ES-I3 (cell line): ENCODE results near the gene SDK1.

Source experiments
- H3K36me3 ChIP-seq: 2 replicates; pipeline ENCODE4 v1.6.1; 2013; ENCODE audit warnings: mild to moderate bottlenecking, low read length, control low read depth, moderate library complexity; ENCODE audit not compliant: insufficient read depth
- H3K4me1 ChIP-seq: 2 replicates; pipeline ENCODE4 v1.6.1; 2013; ENCODE audit warnings: mild to moderate bottlenecking, control low read depth, low read length; ENCODE audit not compliant: insufficient read depth
- H3K9ac ChIP-seq: 2 replicates; pipeline ENCODE4 v1.6.1; 2013; ENCODE audit warnings: low read depth, mild to moderate bottlenecking, low read length, moderate library complexity
- H3K9me3 ChIP-seq: 2 replicates; pipeline ENCODE4 v1.6.1; 2013; ENCODE audit warnings: mild to moderate bottlenecking, low read length, moderate library complexity; ENCODE audit not compliant: control insufficient read depth, insufficient read depth

SDK1 gene

GRCh38 chr7:3380886-3381685 is 80.0 kb downstream of the SDK1 start:
- Histone ChIP-seq H3K36me3 (no peaks in the 10 kb centered on the region), H3K4me1 (peaks cover 18% of the 10 kb centered on the region; the same call in 1 of the 2 replicates), H3K9me3 (no peaks in the 10 kb centered on the region), H3K9ac (peak overlapping the region; percentile 27; the same call in 1 of the 2 replicates)

- no peak overlapping the region for H3K9ac ChIP-seq
- no peaks in the 10 kb centered on the region; the same call in 1 of the 2 replicates for H3K4me1 ChIP-seq
- no peaks in the 10 kb centered on the region for H3K36me3 ChIP-seq
- H3K9me3 ChIP-seq = no peaks in the 10 kb centered on the region
These were observed 85.6 kb downstream of the SDK1 start for GRCh38 chr7:3386423-3387190.

- H3K4me1 ChIP-seq = no peaks in the 10 kb centered on the region
- peaks cover 4% of the 10 kb centered on the region for H3K9me3 ChIP-seq
- H3K9ac ChIP-seq = no peak overlapping the region
- H3K36me3 ChIP-seq = no peaks in the 10 kb centered on the region
These were observed 92.8 kb downstream of the SDK1 start for GRCh38 chr7:3393862-3394261.

- H3K9ac ChIP-seq = no peak overlapping the region
- no peaks in the 10 kb centered on the region for H3K36me3 ChIP-seq
- no peaks in the 10 kb centered on the region for H3K4me1 ChIP-seq
- H3K9me3 ChIP-seq = peaks cover 4% of the 10 kb centered on the region
These were observed 96.3 kb downstream of the SDK1 start for GRCh38 chr7:3397324-3397723.

- no peaks in the 10 kb centered on the region for H3K4me1 ChIP-seq
- H3K9ac ChIP-seq = no peak overlapping the region
- H3K36me3 ChIP-seq = no peaks in the 10 kb centered on the region
- peaks cover 4% of the 10 kb centered on the region for H3K9me3 ChIP-seq
These were observed 98.8 kb downstream of the SDK1 start for GRCh38 chr7:3399858-3400257.

- Histone ChIP-seq H3K36me3 (no peaks in the 10 kb centered on the region), H3K9ac (no peak overlapping the region), H3K9me3 (no peaks in the 10 kb centered on the region), H3K4me1 (no peaks in the 10 kb centered on the region)
These were observed 103.4 kb downstream of the SDK1 start for GRCh38 chr7:3404501-3404900.

- no peak overlapping the region for H3K9ac ChIP-seq
- no peaks in the 10 kb centered on the region for H3K4me1 ChIP-seq
- no peaks in the 10 kb centered on the region for H3K9me3 ChIP-seq
- no peaks in the 10 kb centered on the region for H3K36me3 ChIP-seq
These were observed 108.0 kb downstream of the SDK1 start for GRCh38 chr7:3408814-3409595.

- H3K9ac ChIP-seq = no peak overlapping the region
- H3K9me3 ChIP-seq = no peaks in the 10 kb centered on the region
- no peaks in the 10 kb centered on the region for H3K4me1 ChIP-seq
- no peaks in the 10 kb centered on the region for H3K36me3 ChIP-seq
These were observed 111.8 kb downstream of the SDK1 start for GRCh38 chr7:3412871-3413270.

- Histone ChIP-seq H3K9me3 (no peaks in the 10 kb centered on the region), H3K4me1 (no peaks in the 10 kb centered on the region), H3K9ac (no peak overlapping the region), H3K36me3 (no peaks in the 10 kb centered on the region)
These were observed 114.8 kb downstream of the SDK1 start for GRCh38 chr7:3415861-3416312.

- H3K36me3 ChIP-seq = no peaks in the 10 kb centered on the region
- no peaks in the 10 kb centered on the region for H3K9me3 ChIP-seq
- H3K9ac ChIP-seq = no peak overlapping the region
- H3K4me1 ChIP-seq = no peaks in the 10 kb centered on the region
These were observed 115.4 kb downstream of the SDK1 start for GRCh38 chr7:3416453-3416852.

- Histone ChIP-seq H3K36me3 (no peaks in the 10 kb centered on the region), H3K9ac (no peak overlapping the region), H3K4me1 (peaks cover 5% of the 10 kb centered on the region; the same call in 1 of the 2 replicates), H3K9me3 (peaks cover 5% of the 10 kb centered on the region; the same call in 1 of the 2 replicates)
These were observed 124.0 kb downstream of the SDK1 start for GRCh38 chr7:3425087-3425486.

GRCh38 chr7:3426064-3426463 is 125.0 kb downstream of the SDK1 start:
- Histone ChIP-seq H3K4me1 (peaks cover 9% of the 10 kb centered on the region), H3K9me3 (peaks cover 5% of the 10 kb centered on the region; the same call in 1 of the 2 replicates), H3K9ac (no peak overlapping the region), H3K36me3 (no peaks in the 10 kb centered on the region)

- Histone ChIP-seq H3K36me3 (no peaks in the 10 kb centered on the region), H3K9ac (no peak overlapping the region), H3K9me3 (no peaks in the 10 kb centered on the region), H3K4me1 (peaks cover 9% of the 10 kb centered on the region)
These were observed 126.9 kb downstream of the SDK1 start for GRCh38 chr7:3427957-3428356.

GRCh38 chr7:3429981-3430380 is 128.9 kb downstream of the SDK1 start:
- Histone ChIP-seq H3K9ac (no peak overlapping the region), H3K36me3 (no peaks in the 10 kb centered on the region), H3K4me1 (peaks cover 9% of the 10 kb centered on the region), H3K9me3 (no peaks in the 10 kb centered on the region)
